HG02571 (cell line): Measurements from ENCODE around the gene CST9L.

ENCODE experiments used
- ATAC-seq: cut with Tn5 transposase; IDR thresholded peaks from one replicate; pipeline ENCODE4 v1.9.1; 2021; ENCODE audit warnings: mild to moderate bottlenecking, moderate library complexity; ENCODE audit not compliant: unreplicated experiment

CST9L gene

GRCh38 chr20:23547613-23548012, 20.7 kb downstream of the CST9L start:
- no peak for ATAC-seq

GRCh38 chr20:23546435-23547144, 21.7 kb downstream of the CST9L start:
- no peak for ATAC-seq

- ATAC-seq, result no peak
Observed at GRCh38 chr20:23544133-23544532, 24.2 kb downstream of the CST9L start.

GRCh38 chr20:23542801-23543200, 25.5 kb downstream of the CST9L start:
- no peak for ATAC-seq

- no peak for ATAC-seq
Observed at GRCh38 chr20:23541776-23542175, 26.5 kb downstream of the CST9L start.

GRCh38 chr20:23541330-23541729, 27.0 kb downstream of the CST9L start:
- ATAC-seq, result no peak

- ATAC-seq, result no peak
Observed at GRCh38 chr20:23540624-23541023, 27.7 kb downstream of the CST9L start.

GRCh38 chr20:23537030-23537429, 31.3 kb downstream of the CST9L start:
- ATAC-seq, result no peak

GRCh38 chr20:23536328-23536974, 31.8 kb downstream of the CST9L start:
- no peak for ATAC-seq

- no peak for ATAC-seq
Observed at GRCh38 chr20:23534801-23535593, 33.3 kb downstream of the CST9L start.

- no peak for ATAC-seq
Observed at GRCh38 chr20:23533161-23533560, 35.1 kb downstream of the CST9L start.

- no peak for ATAC-seq
Observed at GRCh38 chr20:23532533-23532932, 35.8 kb downstream of the CST9L start.

- no peak for ATAC-seq
Observed at GRCh38 chr20:23530937-23531567, 37.2 kb downstream of the CST9L start.

GRCh38 chr20:23528867-23529431, 39.3 kb downstream of the CST9L start:
- ATAC-seq, result no peak

GRCh38 chr20:23526850-23527249, 41.4 kb downstream of the CST9L start:
- no peak for ATAC-seq

- no peak for ATAC-seq
Observed at GRCh38 chr20:23524146-23524545, 44.1 kb downstream of the CST9L start.

GRCh38 chr20:23520185-23520584, 48.1 kb downstream of the CST9L start:
- no peak for ATAC-seq

GRCh38 chr20:23519556-23519955, 48.7 kb downstream of the CST9L start:
- no peak for ATAC-seq

GRCh38 chr20:23517719-23518118, 50.6 kb downstream of the CST9L start:
- no peak for ATAC-seq

GRCh38 chr20:23515250-23515939, 52.9 kb downstream of the CST9L start:
- no peak for ATAC-seq
